K562 (cell line): ENCODE data around the gene GLG1. TPM values are rescaled to one million over a fixed set of nuclear protein-coding genes. Genes with fewer than 3 reads are reported as not detected.

ENCODE experiments used
- ATAC-seq: fragments of 200-7000 bp; cut with Tn5 transposase; 3 replicates; pipeline ENCODE4 v1.9.1; 2020; ENCODE audit warnings: moderate library complexity
- BruUV-seq: library from RNA; stranded (reverse); fragments of 400-500 nt; replicated peaks from 2 replicates; lab custom pipeline; 2021; lab: Mats Ljungman, UMichigan
- CTCF ChIA-PET: fragments of 300-600 bp; formaldehyde crosslinking; extraction: SDS; loops from one replicate; lab custom pipeline; 2021; ENCODE audit warnings: low intra/inter-chr PET ratio; lab: Yijun Ruan, JAX
- POLR2A ChIA-PET: fragments of 300-600, 350-650 bp; sonication (Branson Sonifier 250); formaldehyde crosslinking; extraction: SDS; loops from one replicate; lab custom pipeline; 2021; ENCODE audit warnings: antibody characterized with exemption, inconsistent platforms; lab: Yijun Ruan, JAX
- DNase-seq, 4 experiments: peaks; one replicate each; pipeline versions ENCODE4 v3.0.0 to v3.0.0-alpha.2; 2011 to 2018; ENCODE audit warnings: low spot score in 3 of 4, mixed read lengths in 3 of 4; ENCODE audit errors: extremely low read depth in 1 of 4
- FAIRE-seq: peaks from 2 replicates; lab custom pipeline; 2011; peaks lifted over from hg19 to GRCh38; lab: Jason Lieb, UNC
- H2AFZ ChIP-seq: 2 replicates; pipeline ENCODE4 v1.6.0; 2011; ENCODE audit warnings: low read depth, low read length, control low read depth, inconsistent platforms
- H3K27ac ChIP-seq: fragments of 200-600 bp; 3 replicates; pipeline ENCODE4 v1.8.0; 2011; ENCODE audit warnings: low read depth, mild to moderate bottlenecking, control low read depth, inconsistent platforms, low read length, moderate library complexity, mixed read lengths; ENCODE audit errors: extremely low read depth
- H3K27me3 ChIP-seq, 2 experiments: fragments of 300-600 bp in 1 of 2; 2 replicates in 1 of 2; 3 replicates in 1 of 2; pipeline versions ENCODE4 v1.6.0 to v1.8.0; 2011; ENCODE audit warnings: inconsistent platforms in 2 of 2, low read length in 2 of 2, mild to moderate bottlenecking in 1 of 2, mixed read lengths in 1 of 2, moderate library complexity in 1 of 2; ENCODE audit not compliant: control insufficient read depth in 2 of 2, insufficient read depth in 2 of 2
- H3K36me3 ChIP-seq: fragments of 300-600 bp; 3 replicates; pipeline ENCODE4 v1.8.0; 2011; ENCODE audit warnings: mild to moderate bottlenecking, low read length, inconsistent platforms; ENCODE audit not compliant: control insufficient read depth, insufficient read depth
- H3K4me1 ChIP-seq, 2 experiments: fragments of 200-600 bp in 1 of 2; replicated peaks in 1 of 2; 2 replicates in 1 of 2; 3 replicates in 1 of 2; pipeline versions ENCODE4 v1.5.1 to v1.8.0; 2011; ENCODE audit warnings: inconsistent platforms in 2 of 2, low read length in 2 of 2, mild to moderate bottlenecking in 1 of 2, mixed read lengths in 1 of 2, moderate library complexity in 1 of 2; ENCODE audit not compliant: control insufficient read depth in 2 of 2, insufficient read depth in 2 of 2
- H3K4me2 ChIP-seq: 2 replicates; pipeline ENCODE4 v1.6.1; 2011; ENCODE audit warnings: low read length, control low read depth, inconsistent platforms, mixed read lengths; ENCODE audit not compliant: insufficient read depth
- H3K4me3 ChIP-seq: fragments of 200-600 bp; sonication (generic), shearing (Covaris generic); 2 replicates; pipeline ENCODE4 v1.5.1; 2016; ENCODE audit warnings: control low read depth, inconsistent platforms
- H3K79me2 ChIP-seq: fragments of 200-600 bp; 3 replicates; pipeline ENCODE4 v1.8.0; 2011; ENCODE audit warnings: low read length, inconsistent platforms; ENCODE audit not compliant: control insufficient read depth, insufficient read depth
- H3K9ac ChIP-seq, 2 experiments: 2 replicates each; pipeline versions ENCODE4 v1.6.0 to v1.6.1; 2011; ENCODE audit warnings: low read depth in 2 of 2, low read length in 2 of 2, control low read depth in 1 of 2, inconsistent platforms in 1 of 2, mild to moderate bottlenecking in 1 of 2, mixed read lengths in 1 of 2; ENCODE audit not compliant: insufficient read depth in 1 of 2
- H3K9me1 ChIP-seq: one replicate; pipeline ENCODE4 v1.6.0; 2011; ENCODE audit warnings: inconsistent platforms, mild to moderate bottlenecking, low read length, moderate library complexity; ENCODE audit not compliant: control insufficient read depth, insufficient read depth
- H3K9me3 ChIP-seq: replicated peaks from 2 replicates; pipeline ENCODE4 v1.5.1; 2011; ENCODE audit warnings: low read depth, low read length, inconsistent platforms; ENCODE audit not compliant: control insufficient read depth, insufficient read depth
- H4K20me1 ChIP-seq: replicated peaks from 2 replicates; pipeline ENCODE4 v1.6.1; 2011; ENCODE audit warnings: low read length, inconsistent platforms, mixed read lengths; ENCODE audit not compliant: control insufficient read depth, insufficient read depth
- CREB1 ChIP-seq, 2 experiments: sonication (generic) in 1 of 2; formaldehyde crosslinking in 1 of 2; IDR thresholded peaks; 2 replicates each; pipeline versions ENCODE4 v1.6.1 to v1.8.0; 2012 to 2022; ENCODE audit warnings: inconsistent platforms in 1 of 2, mild to moderate bottlenecking in 1 of 2, missing genetic modification reagents in 1 of 2, moderate library complexity in 1 of 2
- KDM2B ChIP-seq: fragments of 250-450 bp; sonication (Bioruptor Pico); IDR thresholded peaks from 2 replicates; pipeline ENCODE4 v1.8.0; 2021; ENCODE audit warnings: mild to moderate bottlenecking, moderate library complexity
- RBM14 ChIP-seq: fragments of 200-400 bp; formaldehyde crosslinking; IDR thresholded peaks from 2 replicates; pipeline ENCODE4 v1.6.1; 2018; ENCODE audit warnings: low read depth, mild to moderate bottlenecking, low read length, moderate library complexity, borderline replicate concordance; ENCODE audit not compliant: insufficient read depth
- SRSF9 ChIP-seq: fragments of 200-400 bp; formaldehyde crosslinking; IDR thresholded peaks from 2 replicates; pipeline ENCODE4 v1.6.1; 2017; ENCODE audit warnings: low read depth, low read length, borderline replicate concordance
- ZNF253 ChIP-seq: fragments of 250-450 bp; sonication (Bioruptor Pico); conservative IDR thresholded peaks from 2 replicates; pipeline ENCODE4 v1.6.1; 2021; ENCODE audit warnings: mild to moderate bottlenecking
- WGBS: fragments of 100-300 bp; shearing (Covaris generic); methylation state at CpG from one replicate; pipeline ENCODE4 v1.1.6; 2016; ENCODE audit warnings: low coverage, mixed read lengths; ENCODE audit not compliant: insufficient coverage; ENCODE audit errors: missing lambda C conversion rate; 5-methylcytosine and 5-hydroxymethylcytosine counted together
- in situ Hi-C: fragments of 300-500 bp; cut with MboI; formaldehyde crosslinking; loops from 4 replicates; pipeline ENCODE4 v1.15.0; 2018; ENCODE audit warnings: inconsistent platforms, mixed read lengths
- intact Hi-C: fragments of 100-400 bp; cut with micrococcal nuclease; formaldehyde crosslinking; loops from 2 replicates; pipeline ENCODE4 v1.14.2; 2022
- polyA plus RNA-seq, 8 experiments: library from polyadenylated mRNA; depleted of rRNA in 4 of 8; stranded (reverse) in 5 of 8; unstranded in 3 of 8; fragments of >200 nt; fragmentation: Nextera tagmentation in 2 of 8; fragmentation: Illumina TruSeq in 1 of 8; extraction: Ambion mirVana in 2 of 8; extraction: Trizol in 1 of 8; gene quantifications; 2 replicates each; pipeline versions ENCODE4 v1.2.1 to v1.2.3, GENCODE V29; 2011 to 2014; ENCODE audit warnings: inconsistent platforms in 1 of 8, missing spikeins in 1 of 8
- total RNA-seq, 7 experiments: library from RNA; depleted of rRNA in 6 of 7; stranded (reverse); fragments of >200 nt in 6 of 7; fragmentation: Illumina TruSeq in 2 of 7; extraction: Trizol in 2 of 7; gene quantifications; 2 replicates each; pipeline versions ENCODE4 v1.2.1 to v1.2.3, GENCODE V29; 2011 to 2021; ENCODE audit warnings: low replicate concordance in 1 of 7
- TF ChIP-seq, protein P1 (sequence below): sonication (generic); formaldehyde crosslinking; IDR thresholded peaks from 2 replicates; pipeline ENCODE4 v1.8.0; 2022; ENCODE audit warnings: mild to moderate bottlenecking, missing genetic modification reagents, borderline replicate concordance
- TF ChIP-seq, protein P2 (sequence below): fragments of 250-450 bp; sonication (Bioruptor Pico); IDR thresholded peaks from 2 replicates; pipeline ENCODE4 v1.4.0; 2020; ENCODE audit warnings: mild to moderate bottlenecking, moderate library complexity

The GLG1 gene
- total and polyA plus RNA-seq, 9 of the 15 experiments (the other 6 are each of a cell fraction or from before 2014, with no cell fraction given) = 6.2 to 36.0 (median 23.6) TPM

DNA sequence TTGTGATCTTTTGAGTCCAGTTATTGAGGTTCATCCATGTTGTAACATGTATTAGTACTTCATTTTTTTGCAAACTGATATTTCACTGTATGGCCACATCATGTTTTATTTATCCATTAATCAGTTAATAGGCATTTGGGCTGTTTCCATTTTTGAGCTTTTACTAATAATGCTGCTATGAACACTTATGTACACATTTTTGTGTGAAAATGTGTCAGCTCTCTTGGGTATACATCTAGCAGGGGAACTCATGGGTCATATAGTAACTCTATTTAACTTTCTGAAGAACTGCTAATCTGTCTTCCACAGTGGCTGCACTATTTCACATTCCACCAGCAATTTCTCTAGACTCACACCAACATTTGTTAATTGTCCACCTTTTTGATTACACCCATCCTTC, 82.0 kb downstream of the GLG1 start (continued):
- TF ChIP-seq RBM14 (no peak), CREB1 (IDR thresholded peaks at IDR 0.05) (no peak), CREB1 (CRISPR knock-in tag; IDR thresholded peaks at IDR 0.05) (no peak)

- ATAC-seq = no peak
- 96% methylated on average over 3 of the region's 5 CpGs for WGBS
Observed at GRCh38 chr16:74524117-74524516, 82.8 kb downstream of the GLG1 start.

More at GRCh38 chr16:74524117-74524516, 82.8 kb downstream of the GLG1 start:
- H3K27ac ChIP-seq = no peak overlapping the region
- no peak overlapping the region for H3K4me2 ChIP-seq
- no peaks in the 10 kb centered on the region for H3K9me3 ChIP-seq
- H3K27me3 ChIP-seq = no peaks in the 10 kb centered on the region
- DNase-seq = no peak
- in situ Hi-C loops = no loop called here
- TF ChIP-seq KDM2B (no peak), SRSF9 (no peak), ZNF253 (CRISPR knock-in tag) (no peak)
- TF ChIP-seq, protein P1, sequence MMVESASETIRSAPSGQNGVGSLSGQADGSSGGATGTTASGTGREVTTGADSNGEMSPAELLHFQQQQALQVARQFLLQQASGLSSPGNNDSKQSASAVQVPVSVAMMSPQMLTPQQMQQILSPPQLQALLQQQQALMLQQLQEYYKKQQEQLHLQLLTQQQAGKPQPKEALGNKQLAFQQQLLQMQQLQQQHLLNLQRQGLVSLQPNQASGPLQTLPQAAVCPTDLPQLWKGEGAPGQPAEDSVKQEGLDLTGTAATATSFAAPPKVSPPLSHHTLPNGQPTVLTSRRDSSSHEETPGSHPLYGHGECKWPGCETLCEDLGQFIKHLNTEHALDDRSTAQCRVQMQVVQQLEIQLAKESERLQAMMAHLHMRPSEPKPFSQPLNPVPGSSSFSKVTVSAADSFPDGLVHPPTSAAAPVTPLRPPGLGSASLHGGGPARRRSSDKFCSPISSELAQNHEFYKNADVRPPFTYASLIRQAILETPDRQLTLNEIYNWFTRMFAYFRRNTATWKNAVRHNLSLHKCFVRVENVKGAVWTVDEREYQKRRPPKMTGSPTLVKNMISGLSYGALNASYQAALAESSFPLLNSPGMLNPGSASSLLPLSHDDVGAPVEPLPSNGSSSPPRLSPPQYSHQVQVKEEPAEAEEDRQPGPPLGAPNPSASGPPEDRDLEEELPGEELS (CRISPR knock-in tag) = no peak
- TF ChIP-seq, protein P2, sequence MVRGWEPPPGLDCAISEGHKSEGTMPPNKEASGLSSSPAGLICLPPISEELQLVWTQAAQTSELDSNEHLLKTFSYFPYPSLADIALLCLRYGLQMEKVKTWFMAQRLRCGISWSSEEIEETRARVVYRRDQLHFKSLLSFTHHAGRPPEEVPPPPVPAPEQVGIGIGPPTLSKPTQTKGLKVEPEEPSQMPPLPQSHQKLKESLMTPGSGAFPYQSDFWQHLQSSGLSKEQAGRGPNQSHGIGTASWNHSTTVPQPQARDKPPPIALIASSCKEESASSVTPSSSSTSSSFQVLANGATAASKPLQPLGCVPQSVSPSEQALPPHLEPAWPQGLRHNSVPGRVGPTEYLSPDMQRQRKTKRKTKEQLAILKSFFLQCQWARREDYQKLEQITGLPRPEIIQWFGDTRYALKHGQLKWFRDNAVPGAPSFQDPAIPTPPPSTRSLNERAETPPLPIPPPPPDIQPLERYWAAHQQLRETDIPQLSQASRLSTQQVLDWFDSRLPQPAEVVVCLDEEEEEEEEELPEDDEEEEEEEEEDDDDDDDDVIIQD (CRISPR knock-in tag) = no peak
- CTCF ChIA-PET = no interaction called here
- no peaks in the 10 kb centered on the region for H3K79me2 ChIP-seq
- no peak overlapping the region for H3K4me3 ChIP-seq
- intact Hi-C loops = no loop called here
- POLR2A ChIA-PET = no interaction called here
- FAIRE-seq = no peak
- H4K20me1 ChIP-seq = no peaks in the 10 kb centered on the region
- H3K4me1 ChIP-seq = no peaks in the 10 kb centered on the region
- no peaks in the 10 kb centered on the region for H3K9me1 ChIP-seq
- BruUV-seq = no TSS peak
- H2AFZ ChIP-seq = no peak overlapping the region
- H3K9ac ChIP-seq = no peak overlapping the region
- 0 out of 3 replicates have a peak, but pooled peaks cover 3% of the 10 kb centered on the region for H3K36me3 ChIP-seq
